HG02885 (cell line): Measurements from ENCODE around the gene PTEN.
A peak's percentile ranks its signal among the peaks of the same experiment; 100 is the strongest.
"Not testable (repeated sequence)": the region's sequence is repeated elsewhere in the genome, so short reads cannot be mapped to it uniquely, and the experiment has no call there.

Source experiments
- ATAC-seq: cut with Tn5 transposase; IDR thresholded peaks from one replicate; pipeline ENCODE4 v1.9.1; 2021; ENCODE audit warnings: mild to moderate bottlenecking; ENCODE audit not compliant: unreplicated experiment, poor library complexity

PTEN gene

GRCh38 chr10:87844837-87845623 is 18.4 kb upstream of the PTEN start:
- ATAC-seq, result no peak

GRCh38 chr10:87845624-87845998 is 17.8 kb upstream of the PTEN start:
- ATAC-seq, result no peak

GRCh38 chr10:87846023-87846422 is 17.4 kb upstream of the PTEN start:
- ATAC-seq, result no peak

- not testable (repeated sequence) for ATAC-seq
Measured at GRCh38 chr10:87846711-87847110, 16.7 kb upstream of the PTEN start.

- ATAC-seq, result no peak
Measured at GRCh38 chr10:87847550-87847949, 15.9 kb upstream of the PTEN start.

- no peak for ATAC-seq
Measured at GRCh38 chr10:87849001-87849400, 14.4 kb upstream of the PTEN start.

- ATAC-seq, result peak; percentile 40
Measured at GRCh38 chr10:87850742-87851205, 12.7 kb upstream of the PTEN start.

- ATAC-seq, result no peak
Measured at GRCh38 chr10:87852089-87852488, 11.3 kb upstream of the PTEN start.

- ATAC-seq, result not testable (repeated sequence)
Measured at GRCh38 chr10:87855247-87855646, 8.2 kb upstream of the PTEN start.

GRCh38 chr10:87855665-87856064 is 7.8 kb upstream of the PTEN start:
- ATAC-seq, result not testable (repeated sequence)

- no peak for ATAC-seq
Measured at GRCh38 chr10:87860156-87860795, 3.1 kb upstream of the PTEN start.

- ATAC-seq, result no peak
Measured at GRCh38 chr10:87860816-87861403, 2.5 kb upstream of the PTEN start.

- ATAC-seq, result no peak
Measured at GRCh38 chr10:87861566-87861952, 1.9 kb upstream of the PTEN start.

- peak; percentile 66 for ATAC-seq
Measured at GRCh38 chr10:87861953-87862678, 1.3 kb upstream of the PTEN start.

GRCh38 chr10:87862679-87863052 is 759 bp upstream of the PTEN start:
- peak; percentile 15 for ATAC-seq

GRCh38 chr10:87863951-87864495 is 598 bp downstream of the PTEN start:
- not testable (repeated sequence) for ATAC-seq

GRCh38 chr10:87864496-87865059 is 1.2 kb downstream of the PTEN start:
- ATAC-seq, result no peak

- no peak for ATAC-seq
Measured at GRCh38 chr10:87865241-87865881, 1.9 kb downstream of the PTEN start.

- no peak for ATAC-seq
Measured at GRCh38 chr10:87866412-87866974, 3.1 kb downstream of the PTEN start.
